HEK293 (cell line): ENCODE results near the gene ZNF396.

Experiments used
- ZBTB6 ChIP-seq: fragments of 450-650 bp; formaldehyde crosslinking; IDR thresholded peaks from 2 replicates; pipeline ENCODE4 v1.5.1; 2017; ENCODE audit warnings: missing biosample characterization, missing genetic modification characterization
- ZNF112 ChIP-seq: fragments of 450-650 bp; formaldehyde crosslinking; IDR thresholded peaks from 2 replicates; pipeline ENCODE4 v1.5.0; 2017; ENCODE audit warnings: missing biosample characterization, missing genetic modification characterization
- ZNF549 ChIP-seq: fragments of 450-650 bp; IDR thresholded peaks from 2 replicates; pipeline ENCODE4 v1.5.1; 2018; ENCODE audit warnings: missing biosample characterization, missing genetic modification characterization, mild to moderate bottlenecking, inconsistent platforms, moderate library complexity

- TF ChIP-seq ZNF112 (tag by site-specific recombination) = no peak
- TF ChIP-seq ZBTB6 (tag by site-specific recombination) = no peak
- TF ChIP-seq ZNF549 (tag by site-specific recombination) = no peak
Observed at GRCh38 chr18:35408843-35409261, 31.7 kb upstream of the ZNF396 start.
